H1 (cell line): ENCODE results near the gene EGFR. TPM values are rescaled to one million over a fixed set of nuclear protein-coding genes. Genes with fewer than 3 reads are reported as not detected.

Source experiments
- CTCF ChIA-PET: fragments of 300-600 bp; sonication (Branson Sonifier 250); formaldehyde crosslinking; loops from one replicate; lab custom pipeline; 2021; ENCODE audit not compliant: partially characterized antibody; lab: Charles Lee
- POLR2A ChIA-PET: fragments of 300-600 bp; sonication (Branson Sonifier 250); formaldehyde crosslinking; loops from one replicate; lab custom pipeline; 2021; ENCODE audit warnings: inconsistent platforms; ENCODE audit not compliant: partially characterized antibody; lab: Charles Lee
- DNase-seq, 2 experiments: peaks; one replicate each; pipeline versions ENCODE4 v3.0.0 to v3.0.0-alpha.2; 2010 to 2022; ENCODE audit warnings: low spot score in 2 of 2, low read depth in 1 of 2, mixed read lengths in 1 of 2
- FAIRE-seq: peaks from 2 replicates; lab custom pipeline; 2011; peaks lifted over from hg19 to GRCh38; lab: Jason Lieb, UNC
- H2AFZ ChIP-seq: 2 replicates; pipeline ENCODE4 v1.8.1; 2012; ENCODE audit warnings: low read length, inconsistent platforms
- H2AK5ac ChIP-seq: 2 replicates; pipeline ENCODE4 v1.6.1; 2013; ENCODE audit warnings: low read depth, low read length
- H2BK120ac ChIP-seq: replicated peaks from 2 replicates; pipeline ENCODE3; 2013; ENCODE audit warnings: low read depth, low read length, inconsistent platforms
- H2BK12ac ChIP-seq: 2 replicates; pipeline ENCODE4 v1.6.1; 2013; ENCODE audit warnings: low read depth, low read length
- H2BK15ac ChIP-seq: 2 replicates; pipeline ENCODE4 v1.6.1; 2013; ENCODE audit warnings: low read length
- H2BK20ac ChIP-seq: 2 replicates; pipeline ENCODE4 v1.6.1; 2013; ENCODE audit warnings: low read length
- H2BK5ac ChIP-seq: 2 replicates; pipeline ENCODE4 v1.6.1; 2013; ENCODE audit warnings: low read depth, low read length
- H3K14ac ChIP-seq: 2 replicates; pipeline ENCODE4 v1.6.1; 2013; ENCODE audit warnings: inconsistent platforms; ENCODE audit not compliant: insufficient read length
- H3K18ac ChIP-seq: 2 replicates; pipeline ENCODE4 v1.6.1; 2013; ENCODE audit warnings: low read length; ENCODE audit errors: extremely low read depth
- H3K23ac ChIP-seq: 2 replicates; pipeline ENCODE4 v1.6.1; 2013; ENCODE audit warnings: inconsistent platforms; ENCODE audit not compliant: insufficient read length
- H3K23me2 ChIP-seq: 2 replicates; pipeline ENCODE4 v1.6.1; 2013; ENCODE audit warnings: low read depth, low read length
- H3K27ac ChIP-seq: 2 replicates; pipeline ENCODE4 v1.6.1; 2011; ENCODE audit warnings: low read depth, low read length, inconsistent platforms
- H3K27me3 ChIP-seq, 4 experiments: replicated peaks in 1 of 4; 1 replicate in 1 of 4; 2 replicates in 3 of 4; pipeline versions ENCODE4 v1.6.1 to v1.8.1; 2011 to 2013; ENCODE audit warnings: low read length in 3 of 4, mild to moderate bottlenecking in 3 of 4, inconsistent platforms in 2 of 4, mixed read lengths in 2 of 4, moderate library complexity in 1 of 4; ENCODE audit not compliant: control insufficient read depth in 3 of 4, insufficient read depth in 3 of 4; ENCODE audit errors: extremely low read depth in 1 of 4
- H3K36me3 ChIP-seq, 4 experiments: 2 replicates each; pipeline versions ENCODE4 v1.6.1 to v1.8.1; 2011 to 2013; ENCODE audit warnings: mild to moderate bottlenecking in 4 of 4, low read length in 3 of 4, moderate library complexity in 2 of 4, control low read depth in 1 of 4, inconsistent platforms in 1 of 4; ENCODE audit not compliant: insufficient read depth in 4 of 4, control insufficient read depth in 2 of 4
- H3K4ac ChIP-seq: replicated peaks from 2 replicates; pipeline ENCODE3; 2013; ENCODE audit warnings: low read length, low read depth, mixed read lengths, inconsistent platforms; ENCODE audit not compliant: insufficient read length
- H3K4me1 ChIP-seq, 4 experiments: replicated peaks in 1 of 4; 1 replicate in 1 of 4; 2 replicates in 3 of 4; pipeline versions ENCODE4 v1.6.1 to v1.8.1; 2011 to 2013; ENCODE audit warnings: low read length in 3 of 4, inconsistent platforms in 2 of 4, mixed read lengths in 1 of 4; ENCODE audit not compliant: insufficient read depth in 4 of 4, control insufficient read depth in 3 of 4
- H3K4me2 ChIP-seq, 2 experiments: 2 replicates each; pipeline versions ENCODE4 v1.6.1 to v1.8.1; 2011 to 2013; ENCODE audit warnings: low read depth in 2 of 2, low read length in 2 of 2, control low read depth in 1 of 2, inconsistent platforms in 1 of 2, mild to moderate bottlenecking in 1 of 2; ENCODE audit not compliant: insufficient read depth in 1 of 2
- H3K4me3 ChIP-seq, 4 experiments: fragments of 200-600, 300-600 bp in 1 of 4; sonication (generic), shearing (Covaris generic), sonication (Bioruptor Twin) in 1 of 4; 2 replicates each; pipeline versions ENCODE4 v1.5.1 to v1.8.1; 2011 to 2016; ENCODE audit warnings: low read length in 4 of 4, low read depth in 3 of 4, control low read depth in 2 of 4, inconsistent platforms in 2 of 4, mild to moderate bottlenecking in 2 of 4, mixed read lengths in 1 of 4, moderate library complexity in 1 of 4; ENCODE audit not compliant: insufficient read depth in 2 of 4; ENCODE audit errors: extremely low read depth in 1 of 4
- H3K56ac ChIP-seq: replicated peaks from 2 replicates; pipeline ENCODE3; 2013; ENCODE audit warnings: low read depth, mild to moderate bottlenecking, mixed read lengths, low read length, inconsistent platforms; ENCODE audit not compliant: insufficient read length
- H3K79me1 ChIP-seq: 2 replicates; pipeline ENCODE4 v1.6.1; 2013; ENCODE audit warnings: low read depth, low read length, control low read depth
- H3K79me2 ChIP-seq, 2 experiments: 2 replicates each; pipeline versions ENCODE4 v1.6.1 to v1.8.1; 2012 to 2013; ENCODE audit warnings: low read length in 2 of 2, mild to moderate bottlenecking in 2 of 2, inconsistent platforms in 1 of 2; ENCODE audit not compliant: insufficient read depth in 2 of 2, control insufficient read depth in 1 of 2
- H3K9ac ChIP-seq, 4 experiments: replicated peaks in 1 of 4; 1 replicate in 1 of 4; 2 replicates in 3 of 4; pipeline versions ENCODE4 v1.6.1 to v1.8.1; 2011 to 2013; ENCODE audit warnings: low read depth in 3 of 4, low read length in 3 of 4, control low read depth in 2 of 4, mild to moderate bottlenecking in 2 of 4, moderate library complexity in 2 of 4, inconsistent platforms in 1 of 4; ENCODE audit errors: extremely low read depth in 1 of 4
- H3K9me3 ChIP-seq, 2 experiments: 2 replicates each; pipeline versions ENCODE4 v1.6.1 to v1.8.1; 2012 to 2013; ENCODE audit warnings: mild to moderate bottlenecking in 2 of 2, moderate library complexity in 2 of 2, control low read depth in 1 of 2, inconsistent platforms in 1 of 2, low read depth in 1 of 2, low read length in 1 of 2, mixed read lengths in 1 of 2; ENCODE audit not compliant: insufficient read depth in 2 of 2
- H4K20me1 ChIP-seq, 2 experiments: replicated peaks in 1 of 2; 2 replicates each; pipeline versions ENCODE3 to v1.8.1; 2011 to 2013; ENCODE audit warnings: inconsistent platforms in 2 of 2, low read length in 2 of 2, mild to moderate bottlenecking in 1 of 2; ENCODE audit not compliant: insufficient read depth in 2 of 2, control insufficient read depth in 1 of 2
- H4K5ac ChIP-seq: 2 replicates; pipeline ENCODE4 v1.6.1; 2013; ENCODE audit warnings: low read length, low read depth, mixed read lengths, inconsistent platforms; ENCODE audit not compliant: insufficient read length
- H4K8ac ChIP-seq: 2 replicates; pipeline ENCODE4 v1.8.0; 2013; ENCODE audit warnings: mild to moderate bottlenecking, moderate library complexity, low read length, inconsistent platforms; ENCODE audit not compliant: insufficient read depth; ENCODE audit errors: extremely low read depth
- H4K91ac ChIP-seq: replicated peaks from 2 replicates; pipeline ENCODE3; 2013; ENCODE audit warnings: low read length, mixed read lengths, inconsistent platforms; ENCODE audit not compliant: insufficient read length
- EGR1 ChIP-seq: IDR thresholded peaks from 2 replicates; pipeline ENCODE4 v1.6.1; 2011; ENCODE audit warnings: low read depth, low read length, borderline replicate concordance
- GTF2F1 ChIP-seq: IDR thresholded peaks from 2 replicates; pipeline ENCODE4 v1.6.1; 2012; ENCODE audit warnings: low read depth, low read length, improper control_type of control experiment, borderline replicate concordance
- RXRA ChIP-seq: IDR thresholded peaks from 2 replicates; pipeline ENCODE4 v1.6.1; 2011; ENCODE audit warnings: low read depth, mild to moderate bottlenecking, low read length, moderate library complexity; ENCODE audit not compliant: insufficient read depth
- WGBS, 2 experiments: shearing (Covaris generic) in 1 of 2; methylation state at CpG; one replicate each; pipeline versions ENCODE4 v1.1.6 to v1.1.7; 2013 to 2015; ENCODE audit warnings: low lambda C conversion rate in 2 of 2, mixed read lengths in 2 of 2, inconsistent platforms in 1 of 2, low coverage in 1 of 2, missing lambda C conversion rate in 1 of 2; ENCODE audit not compliant: insufficient replicate concordance in 2 of 2, insufficient coverage in 1 of 2, insufficient read length in 1 of 2; ENCODE audit errors: extremely low coverage in 1 of 2, missing lambda C conversion rate in 1 of 2; 5-methylcytosine and 5-hydroxymethylcytosine counted together
- polyA plus RNA-seq, 7 experiments: library from polyadenylated mRNA; depleted of rRNA in 3 of 7; stranded (reverse) in 5 of 7; unstranded in 2 of 7; fragments of >200 nt in 5 of 7; fragments of 200-250 nt in 2 of 7; gene quantifications; 1 replicate in 5 of 7; 2 replicates in 1 of 7; 4 replicates in 1 of 7; pipeline versions ENCODE4 v1.2.1 to v1.2.3, GENCODE V29; 2011 to 2013; ENCODE audit warnings: missing spikeins in 2 of 7, mixed read lengths in 2 of 7
- total RNA-seq: library from RNA; stranded (reverse); fragmentation: NEBNext Ultra II Directional; extraction: Animal tissue kit (Norgen Biotek cat#: 25700); gene quantifications from 2 replicates; pipeline ENCODE4 v1.2.1, GENCODE V29; 2021

Gene EGFR
- total and polyA plus RNA-seq, 2 of the 8 experiments (the other 6 are each of a cell fraction or from before 2014, with no cell fraction given) = 1.9 to 5.8 TPM

DNA sequence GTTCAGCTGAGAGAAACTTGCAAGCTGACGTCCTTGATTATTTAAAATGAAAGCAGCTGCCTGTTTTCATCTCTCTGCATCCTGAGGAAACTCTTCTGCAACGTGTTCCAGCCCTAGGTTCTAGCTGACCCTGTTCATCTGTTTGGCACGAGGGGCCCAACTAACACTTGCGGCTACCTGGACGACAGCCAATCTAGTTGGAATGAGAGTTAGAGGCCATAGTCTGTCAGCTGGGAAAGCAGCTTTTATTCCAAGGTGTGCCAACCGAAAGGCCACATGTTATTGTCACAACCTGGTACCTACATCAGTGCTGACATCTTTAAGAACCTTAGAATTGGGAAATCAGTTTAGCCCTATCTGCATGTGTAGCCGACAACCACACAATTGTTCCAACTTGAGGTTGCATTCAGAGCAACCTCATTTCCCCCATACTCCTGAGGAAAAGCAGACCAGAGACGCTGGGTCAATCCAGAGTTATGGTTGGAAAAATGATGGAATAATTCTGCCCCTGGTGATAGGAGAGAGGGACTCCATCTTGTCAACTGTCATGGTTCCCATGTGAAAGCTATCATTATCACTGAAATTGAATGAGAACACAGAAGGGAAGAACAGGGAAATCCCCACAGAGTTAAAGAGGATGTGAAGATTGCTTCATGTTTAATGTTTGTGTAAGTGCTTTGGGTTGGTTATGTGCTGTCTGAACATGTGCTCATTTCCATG lies 121.6 kb downstream of the EGFR start:
- Histone ChIP-seq H4K8ac (no peak overlapping the region), H4K5ac (no peak overlapping the region), H3K79me1 (no peaks in the 10 kb centered on the region), H2BK12ac (no peak overlapping the region), H3K9me3 (no peaks in the 10 kb centered on the region), H3K4me2 (no peak overlapping the region), H3K56ac (no peak overlapping the region), H4K91ac (no peak overlapping the region), H3K79me2 (no peaks in the 10 kb centered on the region), H2AK5ac (no peak overlapping the region), H3K9ac (no peak overlapping the region; a peak in 1 of 7 replicates), H3K27ac (no peak overlapping the region), H3K14ac (no peak overlapping the region), H3K36me3 (no peaks in the 10 kb centered on the region), H4K20me1 (no peaks in the 10 kb centered on the region), H2BK15ac (no peak overlapping the region), H2BK120ac (no peak overlapping the region), H3K27me3 (no peaks in the 10 kb centered on the region), H3K23ac (no peak overlapping the region), H2AFZ (no peak overlapping the region), H3K18ac (no peak overlapping the region), H3K4me3 (no peak overlapping the region), H2BK5ac (no peak overlapping the region), H3K4me1 (no peaks in the 10 kb centered on the region), H3K4ac (no peak overlapping the region), H2BK20ac (no peak overlapping the region), H3K23me2 (no peaks in the 10 kb centered on the region)
- WGBS, 2 experiments = 83% methylated on average over 8 of the region's 8 CpGs; no CpG with 5 or more reads in 1 of the 2 experiments
- TF ChIP-seq RXRA (no peak), EGR1 (no peak), GTF2F1 (no peak)
- DNase-seq (no peak), FAIRE-seq (no peak)
- ChIA-PET CTCF (interaction anchor here (0.7 kb wide), 1 partner anchor 121 kb away, joined by 3 read pairs; no protein-coding TSS in a partner anchor), POLR2A (interaction anchor here (0.6 kb wide), 1 partner anchor 225 kb away, joined by 3 read pairs; the partner anchor contains the start of gene LANCL2)
